NCI-H1092 (cell line): ENCODE measurements around the gene KRTAP9-2.
"Not testable (repeated sequence)": the region's sequence is repeated elsewhere in the genome, so short reads cannot be mapped to it uniquely, and the experiment has no call there.

Source experiments
- DNase-seq: peaks from one replicate; lab custom pipeline; 2025; lab: John Stamatoyannopoulos, UW

Gene KRTAP9-2

GRCh38 chr17:41237116-41237515 is 10.7 kb downstream of the KRTAP9-2 start:
- not testable (repeated sequence) for DNase-seq

- not testable (repeated sequence) for DNase-seq
Observed at GRCh38 chr17:41237949-41238437, 11.5 kb downstream of the KRTAP9-2 start, which contains the start of gene KRTAP9-8. TSS of gene KRTAP9-8 (plus strand) at chr17:41237999. CDS start at chr17:41238052, 53 bp downstream.

- DNase-seq: not testable (repeated sequence)
Observed at GRCh38 chr17:41246995-41247787, 20.7 kb downstream of the KRTAP9-2 start.

DNA sequence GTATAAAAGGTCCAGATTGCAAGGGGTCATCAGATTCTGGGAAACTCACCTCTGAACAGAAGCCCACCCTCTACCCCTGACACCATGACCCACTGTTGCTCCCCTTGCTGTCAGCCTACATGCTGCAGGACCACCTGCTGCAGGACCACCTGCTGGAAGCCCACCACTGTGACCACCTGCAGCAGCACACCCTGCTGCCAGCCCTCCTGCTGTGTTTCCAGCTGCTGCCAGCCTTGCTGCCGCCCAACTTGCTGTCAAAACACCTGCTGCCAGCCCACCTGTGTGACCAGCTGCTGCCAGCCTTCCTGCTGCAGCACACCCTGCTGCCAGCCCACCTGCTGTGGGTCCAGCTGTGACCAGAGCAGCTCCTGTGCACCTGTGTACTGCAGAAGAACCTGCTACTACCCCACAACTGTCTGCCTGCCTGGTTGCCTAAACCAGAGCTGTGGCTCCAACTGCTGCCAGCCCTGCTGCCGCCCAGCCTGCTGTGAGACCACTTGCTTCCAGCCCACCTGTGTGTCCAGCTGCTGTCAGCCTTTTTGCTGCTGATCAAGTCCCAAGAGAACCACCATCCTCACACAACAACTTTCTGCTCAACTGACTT is 23.3 kb downstream of the KRTAP9-2 start, which contains the start of gene KRTAP9-4:
TSS of gene KRTAP9-4 (plus strand) at position 51 of the 604 bp plus-strand sequence. CDS start at position 85, 34 bp downstream.
- not testable (repeated sequence) for DNase-seq

DNA sequence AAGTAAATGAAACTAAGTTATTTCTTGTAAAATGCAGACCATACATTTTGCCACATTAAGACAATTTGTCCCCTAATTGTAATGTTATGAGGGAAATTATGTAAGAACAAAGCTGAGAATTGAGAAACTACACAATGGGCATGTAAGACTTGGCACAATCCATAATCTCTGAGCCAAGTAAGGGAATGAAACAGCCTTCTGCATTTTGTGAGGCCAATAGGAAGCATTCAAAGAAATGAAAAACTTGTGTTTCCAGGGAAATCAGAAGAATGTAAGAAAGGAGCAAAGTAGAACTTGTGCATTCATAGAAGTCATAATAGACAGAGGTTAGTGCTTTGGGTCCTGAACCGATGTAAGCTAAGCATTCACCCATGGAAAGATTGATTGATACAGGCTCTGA is 24.8 kb downstream of the KRTAP9-2 start:
- no peak for DNase-seq

DNA sequence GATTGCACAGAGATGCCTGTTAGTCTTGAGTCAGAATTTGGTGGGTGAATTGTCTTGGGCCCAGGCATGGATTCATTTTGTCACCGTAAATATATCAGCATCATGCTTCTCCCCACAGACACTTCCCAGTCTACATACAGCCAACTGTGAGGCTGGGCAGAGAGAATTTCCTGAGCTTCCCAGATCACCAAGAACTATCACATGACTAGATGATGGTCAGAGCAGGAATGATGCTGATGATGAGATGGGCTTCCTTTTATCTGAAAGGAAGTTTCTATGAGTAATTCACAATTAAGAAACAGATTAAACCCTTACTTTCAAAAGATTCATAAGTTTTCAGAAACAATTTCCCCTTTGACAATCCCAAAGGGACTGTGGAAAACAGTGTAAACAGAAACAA is 28.4 kb downstream of the KRTAP9-2 start:
- DNase-seq: no peak

- not testable (repeated sequence) for DNase-seq
Observed at GRCh38 chr17:41255381-41256290, 29.2 kb downstream of the KRTAP9-2 start, which contains the start of gene KRTAP9-9. TSS of gene KRTAP9-9 (plus strand) at chr17:41255384.

- DNase-seq: no peak
Observed at GRCh38 chr17:41256291-41256685, 29.8 kb downstream of the KRTAP9-2 start.

DNA sequence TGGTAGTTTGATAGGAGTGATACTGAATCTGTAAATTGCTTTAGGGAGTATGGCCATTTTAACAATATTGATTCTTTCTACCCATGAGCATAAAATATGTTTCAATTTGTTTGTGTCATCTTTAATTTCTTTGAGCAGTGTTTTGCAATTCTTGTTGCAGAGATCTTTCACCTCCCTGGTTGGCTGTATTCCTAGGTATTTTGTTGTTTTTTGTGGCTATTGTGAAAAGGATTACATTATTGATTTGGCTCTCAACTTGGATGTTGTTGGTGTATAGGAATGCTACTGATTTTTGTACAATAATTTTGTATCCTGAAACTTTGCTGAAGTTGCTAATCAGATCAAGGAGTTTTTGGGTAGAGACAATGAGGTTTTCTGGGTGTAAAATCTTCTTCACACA is 32.0 kb downstream of the KRTAP9-2 start:
- DNase-seq: no peak

GRCh38 chr17:41263212-41263611 is 36.8 kb downstream of the KRTAP9-2 start:
- no peak for DNase-seq

DNA sequence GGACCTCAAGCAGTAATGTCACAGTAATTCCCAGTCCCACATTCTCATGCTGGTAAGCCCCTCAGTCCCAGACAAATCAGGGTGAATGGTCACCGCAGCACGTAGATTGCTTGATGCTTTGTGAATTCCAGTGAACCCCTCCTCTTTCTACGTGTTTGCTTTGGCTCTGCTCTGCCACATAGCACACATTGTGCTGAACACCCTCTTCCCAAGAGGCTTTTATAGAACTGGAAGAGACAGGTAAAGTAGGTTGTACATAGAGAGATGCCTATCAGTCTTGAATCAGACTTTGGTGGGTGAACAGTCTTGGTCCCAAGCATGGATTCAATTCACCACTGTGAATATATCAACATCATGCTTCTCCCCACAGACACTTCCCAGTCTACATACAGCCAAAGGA is 38.2 kb downstream of the KRTAP9-2 start:
- DNase-seq: no peak

DNA sequence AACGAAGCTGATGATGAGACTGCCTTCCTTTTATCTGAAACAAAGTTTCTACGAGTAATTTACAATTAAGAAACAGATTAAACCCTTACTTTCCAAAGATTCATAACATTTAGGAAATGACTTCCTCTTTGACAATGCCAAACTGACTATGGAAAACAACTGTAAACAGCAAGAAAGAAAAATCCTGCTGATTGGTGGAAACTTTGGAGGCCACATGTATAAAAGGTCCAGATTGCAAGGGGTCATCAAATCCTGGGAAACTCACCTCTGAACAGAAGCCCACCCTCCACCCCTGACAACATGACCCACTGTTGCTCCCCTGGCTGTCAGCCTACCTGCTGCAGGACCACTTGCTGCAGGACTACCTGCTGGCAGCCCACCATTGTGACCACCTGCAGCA is 38.6 kb downstream of the KRTAP9-2 start, which contains the start of gene KRTAP9-6:
TSS of gene KRTAP9-6 (plus strand) at position 301 of the 400 bp plus-strand sequence. CDS start at position 301, 0 bp downstream.
- DNase-seq: no peak

GRCh38 chr17:41267711-41268110 is 41.3 kb downstream of the KRTAP9-2 start:
- no peak for DNase-seq

- DNase-seq: not testable (repeated sequence)
Observed at GRCh38 chr17:41271323-41271722, 44.9 kb downstream of the KRTAP9-2 start.

- DNase-seq: no peak
Observed at GRCh38 chr17:41271858-41272257, 45.4 kb downstream of the KRTAP9-2 start.

- DNase-seq: not testable (repeated sequence)
Observed at GRCh38 chr17:41275648-41276190, 49.3 kb downstream of the KRTAP9-2 start, which contains the start of gene KRTAP9-7. TSS of gene KRTAP9-7 (plus strand) at chr17:41275698. CDS start at chr17:41275698, 0 bp downstream.
